Activated CD4-positive, alpha-beta T cell treated with anti-CD3 and anti-CD28 coated beads, Interleukin-2, amount 50 U/mL, for 1 hour (primary cell): ENCODE data around the gene MXD1.

ENCODE experiments used
- DNase-seq: peaks from one replicate; pipeline ENCODE4 v3.0.0-alpha.2; 2020

The MXD1 gene

GRCh38 chr2:69979902-69980807, 65.2 kb downstream of the MXD1 start:
- DNase-seq: no peak

DNA sequence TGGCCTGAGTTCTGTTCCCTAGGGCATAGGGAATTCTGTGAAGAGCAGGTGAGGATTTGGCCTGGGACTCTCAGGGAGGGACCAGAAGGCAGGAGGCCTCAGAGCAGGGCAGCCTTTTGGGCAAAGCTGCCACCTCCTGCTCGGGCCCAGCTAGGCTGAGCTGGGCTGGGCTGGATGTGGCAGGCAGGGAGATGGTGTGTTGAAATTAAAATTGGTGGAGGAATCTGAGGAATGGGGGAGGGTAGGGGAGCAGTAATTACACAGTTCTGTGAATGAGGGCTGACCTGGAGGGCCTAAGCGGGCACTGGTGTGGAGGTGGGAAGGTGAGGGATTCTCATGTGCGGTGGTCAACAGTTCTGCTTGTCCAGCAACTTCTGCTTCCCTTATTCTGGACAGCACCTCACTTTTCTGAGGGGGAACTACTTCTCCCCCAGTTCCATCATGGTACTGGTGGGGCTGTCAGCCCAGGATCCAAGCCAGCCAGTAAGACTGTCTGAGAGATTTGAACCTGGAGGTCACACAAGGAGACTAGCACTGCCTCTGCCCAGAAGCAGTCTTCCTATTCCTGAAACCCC, 68.6 kb downstream of the MXD1 start:
- no peak for DNase-seq

- no peak for DNase-seq
Measured at GRCh38 chr2:69985216-69985615, 70.3 kb downstream of the MXD1 start.

- no peak for DNase-seq
Measured at GRCh38 chr2:69985688-69986087, 70.8 kb downstream of the MXD1 start.

DNA sequence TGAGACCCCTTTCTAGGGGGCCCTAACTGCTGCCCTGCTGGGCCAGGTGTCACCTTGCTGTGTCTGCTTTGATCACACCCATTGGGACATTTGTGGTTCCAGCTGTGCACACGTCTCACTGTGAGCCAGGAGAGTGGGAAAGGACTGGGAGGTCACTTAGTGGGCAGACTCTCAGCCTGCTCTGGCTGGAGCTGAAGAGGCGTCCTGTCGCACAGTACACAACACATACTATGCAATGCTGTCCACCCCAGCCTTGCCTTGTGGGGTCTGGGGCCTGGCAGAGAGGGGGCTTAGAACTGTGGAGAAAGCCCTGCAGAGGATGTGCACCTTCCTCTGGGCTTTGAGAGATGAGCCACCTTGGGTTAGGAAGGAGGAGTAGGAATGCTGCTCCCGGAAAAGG, 71.8 kb downstream of the MXD1 start:
- no peak for DNase-seq

DNA sequence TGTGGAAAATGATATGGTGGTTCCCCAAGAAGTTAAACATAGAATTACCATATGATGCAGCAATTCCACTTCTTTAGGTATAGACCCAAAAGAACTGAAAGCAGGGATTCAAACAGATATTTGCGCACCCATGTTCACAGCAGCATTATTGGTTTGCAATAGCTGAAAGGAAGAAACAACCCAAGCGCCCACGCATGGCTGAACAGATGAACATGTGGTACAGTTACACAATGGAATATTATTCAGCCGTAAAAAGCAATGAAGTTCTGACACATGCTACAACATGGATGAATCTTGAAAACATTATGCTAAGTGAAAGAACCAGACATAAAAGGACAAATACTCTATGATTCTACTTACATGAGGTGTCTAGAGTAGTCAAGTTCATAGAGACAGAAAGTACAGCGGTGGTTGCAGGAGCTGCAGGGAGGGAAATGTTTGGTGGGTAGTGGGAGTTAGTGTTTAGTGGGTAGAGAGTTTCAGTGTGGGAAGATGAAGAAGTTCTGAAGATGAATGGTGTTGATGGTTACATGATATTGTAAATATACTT, 73.3 kb downstream of the MXD1 start:
- DNase-seq: no peak

DNA sequence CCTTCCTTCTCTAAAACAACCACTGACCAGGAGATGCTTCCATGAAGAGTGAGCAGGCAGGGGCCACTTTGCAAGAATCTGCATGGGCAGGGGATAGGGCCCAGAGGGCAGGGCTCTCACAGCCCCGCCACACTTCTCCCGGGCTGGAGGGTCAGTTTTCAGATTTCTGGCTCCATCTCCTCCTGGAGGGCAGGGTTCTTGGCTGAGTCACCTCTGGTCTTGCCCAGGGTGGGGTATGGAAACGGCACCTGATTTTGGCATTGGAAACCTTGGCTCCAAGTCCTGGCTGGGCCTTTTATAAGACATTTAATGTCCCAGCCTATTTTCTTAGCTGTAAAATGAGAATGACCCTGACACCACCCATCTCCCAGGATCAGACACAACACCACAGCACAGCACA, 74.1 kb downstream of the MXD1 start:
- DNase-seq: no peak

DNA sequence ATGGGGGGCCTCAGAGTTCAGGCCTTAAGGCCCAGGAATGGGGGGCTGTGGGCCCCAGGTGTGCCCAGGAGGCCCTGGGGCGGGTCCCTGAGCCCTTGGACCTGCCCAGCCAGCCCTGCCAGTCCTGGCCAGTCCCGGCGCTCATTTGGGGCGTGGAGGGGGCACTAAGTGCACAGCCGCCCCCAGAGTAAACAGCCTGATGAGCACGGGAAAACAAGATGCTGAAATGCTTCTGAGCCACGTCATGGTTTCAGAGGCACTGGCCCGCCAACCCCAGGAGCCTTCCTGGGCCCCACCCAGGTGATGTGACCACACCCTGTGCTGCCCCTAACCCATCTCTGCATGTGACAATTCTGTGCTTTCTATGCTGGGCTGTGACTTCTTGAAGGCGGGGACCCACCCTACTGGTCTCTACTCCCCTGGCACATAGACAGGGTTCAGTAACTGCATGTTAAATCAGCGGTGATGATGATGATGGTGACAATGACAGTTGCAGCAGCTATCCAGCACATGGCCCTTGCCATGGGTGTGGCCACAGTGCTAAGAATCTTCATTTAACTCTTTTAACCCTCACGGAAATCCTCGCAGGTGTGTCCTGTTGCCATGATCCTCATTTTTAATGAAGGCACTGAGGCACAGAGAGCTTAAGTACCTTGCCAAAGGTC, 74.7 kb downstream of the MXD1 start:
- no peak for DNase-seq
